Muscle of arm (tissue), 12 donors: ENCODE results near the gene MSLN. TPM values are rescaled to one million over a fixed set of nuclear protein-coding genes. Genes with fewer than 3 reads are reported as not detected.

Experiments used
- DNase-seq: peaks from one replicate; pipeline ENCODE4 v3.0.0-alpha.2; 2013
- polyA plus RNA-seq, 12 donors: library from polyadenylated mRNA; unstranded; fragments of 120-200 nt; gene quantifications; one replicate each; pipeline ENCODE4 v1.2.1, GENCODE V29; 2013; ENCODE audit not compliant: insufficient read length in 12 of 12

The MSLN gene
- polyA plus RNA-seq, 12 donors = 0.22 to 15.6 (median 0.91) TPM; not detected in 2

- no peak for DNase-seq
Observed at GRCh38 chr16:754656-755055, 5.9 kb upstream of the MSLN start.

- no peak for DNase-seq
Observed at GRCh38 chr16:756428-756827, 4.1 kb upstream of the MSLN start.

- no peak for DNase-seq
Observed at GRCh38 chr16:759110-759910, 1.2 kb upstream of the MSLN start.

- no peak for DNase-seq
Observed at GRCh38 chr16:760065-760464, 469 bp upstream of the MSLN start.

- no peak for DNase-seq
Observed at GRCh38 chr16:761625-762513, 1.3 kb downstream of the MSLN start.

- no peak for DNase-seq
Observed at GRCh38 chr16:762595-763268, 2.2 kb downstream of the MSLN start.

- no peak for DNase-seq
Observed at GRCh38 chr16:763369-764183, 3.0 kb downstream of the MSLN start.

GRCh38 chr16:764184-764750, 3.7 kb downstream of the MSLN start:
- DNase-seq = no peak

GRCh38 chr16:764848-765487, 4.4 kb downstream of the MSLN start:
- DNase-seq = no peak

- DNase-seq = no peak
Observed at GRCh38 chr16:765488-765865, 4.9 kb downstream of the MSLN start.

- no peak for DNase-seq
Observed at GRCh38 chr16:766008-766819, 5.7 kb downstream of the MSLN start.

GRCh38 chr16:766820-767640, 6.5 kb downstream of the MSLN start:
- no peak for DNase-seq

- DNase-seq = no peak
Observed at GRCh38 chr16:767743-768235, 7.3 kb downstream of the MSLN start.

- no peak for DNase-seq
Observed at GRCh38 chr16:768428-768827, 7.9 kb downstream of the MSLN start.

GRCh38 chr16:769184-769784, 8.8 kb downstream of the MSLN start:
- DNase-seq = no peak

- no peak for DNase-seq
Observed at GRCh38 chr16:769934-770333, 9.4 kb downstream of the MSLN start.

GRCh38 chr16:770411-770810, 9.9 kb downstream of the MSLN start:
- DNase-seq = no peak

GRCh38 chr16:772959-773358, 12.4 kb downstream of the MSLN start:
- no peak for DNase-seq
